MM.1S (cell line): ENCODE measurements around the gene CREBBP.

Experiments used
- CTCF ChIP-seq: fragments of 300-600 bp; sonication (generic); IDR thresholded peaks from 2 replicates; pipeline ENCODE4 v1.5.1; 2016; ENCODE audit warnings: antibody characterized with exemption, low read length, mixed read lengths
- EZH2 ChIP-seq: fragments of 300-600 bp; sonication (generic); optimal IDR thresholded peaks from 2 replicates; pipeline ENCODE3; 2017; ENCODE audit warnings: low read depth, mild to moderate bottlenecking, antibody characterized with exemption, low read length, mixed read lengths
- EZH2phosphoT487 ChIP-seq: fragments of 300-600 bp; sonication (generic); IDR thresholded peaks from 2 replicates; pipeline ENCODE4 v1.6.1; 2018; ENCODE audit warnings: antibody characterized with exemption, low read length

DNA sequence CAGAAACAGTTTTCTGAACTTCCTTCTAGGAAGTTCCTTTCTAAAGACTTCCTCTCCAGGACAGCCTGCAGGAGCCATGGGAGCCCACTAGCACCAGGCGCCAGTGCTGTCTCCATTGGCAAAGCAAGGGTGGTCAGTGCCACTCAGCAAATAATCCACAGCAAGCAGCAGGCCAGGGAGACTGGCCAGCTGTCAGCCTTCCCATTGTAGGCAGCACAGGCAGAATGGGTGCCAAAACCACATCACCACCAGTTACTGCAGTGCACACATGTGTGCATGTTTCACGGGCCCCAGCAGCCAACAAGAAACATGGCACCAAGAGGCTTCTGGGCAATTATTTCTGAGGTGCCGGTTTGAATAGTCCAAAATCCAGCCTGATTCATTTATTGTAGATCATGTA is 199.3 kb downstream of the CREBBP start:
- TF ChIP-seq EZH2phosphoT487 (no peak), CTCF (no peak), EZH2 (no peak)
